NCI-H1092 (cell line): ENCODE measurements around the gene C1orf141.
"Not testable (repeated sequence)": the region's sequence is repeated elsewhere in the genome, so short reads cannot be mapped to it uniquely, and the experiment has no call there.

Experiments used
- DNase-seq: peaks from one replicate; lab custom pipeline; 2025; lab: John Stamatoyannopoulos, UW

Gene C1orf141

GRCh38 chr1:67142931-67143330 lies 8.2 kb upstream of the C1orf141 start:
- no peak for DNase-seq

DNA sequence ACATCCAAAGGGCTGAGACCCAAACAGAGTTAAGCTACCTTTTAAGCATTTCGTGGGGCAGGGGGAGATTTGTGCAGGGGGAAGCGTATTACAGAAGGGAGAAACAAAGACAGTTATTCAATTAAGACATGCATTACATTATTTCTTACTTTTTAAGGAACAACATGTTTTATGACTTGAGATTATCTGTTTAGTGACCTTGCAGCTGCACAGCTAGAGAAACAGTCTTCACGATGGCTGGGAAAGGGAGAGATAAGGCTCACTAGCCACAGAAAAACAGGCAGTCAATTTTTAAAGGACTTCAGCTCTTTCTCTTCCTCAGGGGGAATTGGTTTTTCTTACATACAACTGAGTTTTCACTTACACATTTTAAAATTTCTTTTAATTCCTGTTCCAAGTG lies 7.1 kb upstream of the C1orf141 start:
- DNase-seq = not testable (repeated sequence)

GRCh38 chr1:67140460-67140859 lies 5.7 kb upstream of the C1orf141 start:
- DNase-seq = no peak

DNA sequence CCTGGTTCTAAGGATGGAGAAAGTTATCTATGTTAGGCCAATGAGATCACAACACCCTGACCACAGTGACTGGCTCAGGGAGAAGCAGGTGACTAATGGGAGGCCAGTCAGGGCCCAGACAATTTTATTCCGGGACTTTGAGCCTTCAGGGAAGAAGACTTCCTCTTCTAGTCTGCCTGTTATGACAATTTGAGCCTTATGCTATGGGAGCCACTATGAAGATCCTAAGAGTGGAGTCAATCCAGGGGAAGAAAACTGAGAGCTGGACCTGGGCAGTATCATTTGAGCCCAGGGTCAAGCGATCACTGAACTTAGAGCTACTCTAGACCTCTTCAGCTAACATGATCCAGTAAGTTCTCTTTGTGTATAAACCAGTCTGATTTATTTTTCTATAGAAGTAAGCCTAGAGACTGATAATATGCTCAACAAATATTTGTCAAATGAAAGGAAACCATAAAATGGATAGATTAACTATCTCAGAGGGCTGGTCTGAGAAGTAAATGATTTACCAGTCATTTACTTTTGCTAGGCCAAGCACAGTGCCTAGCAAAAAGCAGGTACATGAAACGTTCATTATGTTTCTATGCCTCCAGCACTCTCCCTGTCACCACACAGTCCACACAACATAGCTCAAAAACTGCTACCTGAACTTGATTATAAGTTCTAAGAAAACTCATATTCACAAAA lies 4.2 kb upstream of the C1orf141 start:
- DNase-seq = no peak

GRCh38 chr1:67137307-67137753 lies 2.6 kb upstream of the C1orf141 start:
- DNase-seq = no peak

DNA sequence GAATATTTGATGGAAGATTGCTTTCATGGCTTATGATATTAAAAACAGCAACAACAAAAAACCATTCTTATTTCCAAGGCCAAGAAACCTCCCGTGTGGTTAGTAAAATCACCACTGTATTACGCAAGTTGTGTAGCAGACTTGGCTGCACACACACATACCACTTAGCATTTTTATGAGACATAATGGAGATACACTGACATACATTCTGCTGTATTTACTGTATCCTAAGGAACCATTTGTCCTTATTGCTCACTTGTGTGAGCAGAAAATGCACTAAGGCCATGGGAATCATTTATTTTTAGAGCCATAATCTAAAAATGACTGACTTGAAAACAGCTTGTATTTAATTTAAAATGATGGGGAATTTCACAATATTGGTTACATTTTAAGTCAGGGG lies 584 bp upstream of the C1orf141 start:
- no peak for DNase-seq

- no peak for DNase-seq
Measured at GRCh38 chr1:67133177-67133576, 1.6 kb downstream of the C1orf141 start.

DNA sequence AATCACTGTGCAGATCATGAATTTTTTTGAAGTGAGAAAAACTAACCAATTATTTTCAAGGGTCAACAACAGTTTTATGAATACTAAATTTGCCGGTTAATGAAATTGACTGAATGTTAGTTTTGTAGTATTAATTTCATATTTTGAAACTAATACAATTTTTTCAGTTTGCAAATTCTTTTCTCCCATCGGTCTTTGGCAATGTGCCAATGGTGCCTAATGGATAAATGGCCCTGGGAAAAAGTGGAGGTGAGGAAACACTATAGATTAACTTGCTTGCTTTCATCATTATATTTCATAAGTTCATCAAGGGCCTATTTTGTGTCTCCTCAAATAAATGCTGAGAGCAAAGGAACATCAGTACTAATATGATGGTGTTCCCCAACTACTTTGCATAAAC lies 4.1 kb downstream of the C1orf141 start:
- DNase-seq = no peak

- no peak for DNase-seq
Measured at GRCh38 chr1:67126974-67127373, 7.8 kb downstream of the C1orf141 start.

GRCh38 chr1:67126111-67126746 lies 8.5 kb downstream of the C1orf141 start:
- DNase-seq = no peak

- no peak for DNase-seq
Measured at GRCh38 chr1:67124455-67124854, 10.3 kb downstream of the C1orf141 start.

GRCh38 chr1:67120855-67121619 lies 13.7 kb downstream of the C1orf141 start:
- DNase-seq = no peak

- no peak for DNase-seq
Measured at GRCh38 chr1:67118646-67119045, 16.1 kb downstream of the C1orf141 start.

DNA sequence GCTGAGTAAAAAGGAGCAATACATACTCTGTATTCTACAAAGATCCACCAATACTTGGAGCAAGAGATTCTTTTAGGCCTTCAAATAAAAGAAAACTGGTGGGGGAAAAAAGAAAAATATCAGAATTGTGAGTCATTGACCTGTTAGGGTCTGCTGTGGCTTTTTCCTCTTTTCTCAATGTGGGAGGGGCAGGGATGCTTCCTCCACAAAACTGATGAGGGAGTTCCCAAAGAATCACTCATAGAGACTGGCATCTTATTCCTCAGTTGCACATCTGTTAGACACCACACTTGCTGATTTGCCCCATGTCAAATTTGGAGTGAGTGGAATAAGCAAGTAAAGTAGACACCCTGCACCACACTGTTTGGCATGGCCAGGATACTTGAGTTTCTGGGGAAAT lies 16.6 kb downstream of the C1orf141 start:
- DNase-seq = no peak

DNA sequence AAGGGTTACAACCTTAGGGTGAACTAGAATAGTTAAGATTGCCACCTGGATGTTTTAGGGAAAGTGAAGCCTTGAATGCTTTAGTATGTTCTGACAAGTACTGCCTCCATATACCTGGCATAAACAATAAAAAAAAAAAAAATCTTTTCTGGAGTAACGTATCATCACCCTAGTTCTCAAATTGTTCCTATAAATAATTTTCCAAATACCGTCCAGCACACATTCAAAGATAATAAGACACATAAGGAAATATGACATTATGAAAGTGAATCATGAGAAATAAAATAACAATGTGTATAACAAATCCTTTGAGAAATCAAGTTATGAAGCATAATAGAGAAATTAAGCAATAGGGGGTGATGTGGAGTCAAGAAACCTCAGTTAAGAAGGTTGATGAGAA lies 20.6 kb downstream of the C1orf141 start:
- no peak for DNase-seq

GRCh38 chr1:67110352-67110751 lies 24.4 kb downstream of the C1orf141 start:
- DNase-seq = no peak

DNA sequence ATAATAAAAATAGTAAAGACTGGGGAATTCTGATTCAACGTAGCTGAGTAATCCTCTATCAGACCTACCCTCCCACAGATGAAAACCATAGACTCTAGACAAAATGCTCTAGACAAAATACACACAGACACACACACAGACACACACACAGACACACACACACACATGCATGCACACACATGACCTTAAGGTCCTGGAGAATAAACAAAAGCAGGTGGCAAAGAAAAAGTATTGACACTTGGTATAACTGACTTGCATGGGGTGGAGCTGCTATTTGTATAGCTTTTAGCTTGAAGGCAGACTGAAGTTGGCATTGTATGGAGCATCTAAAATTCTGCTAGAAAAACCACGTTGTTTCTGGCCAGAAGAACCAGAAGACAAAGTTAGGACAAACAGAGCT lies 29.3 kb downstream of the C1orf141 start:
- DNase-seq = no peak

DNA sequence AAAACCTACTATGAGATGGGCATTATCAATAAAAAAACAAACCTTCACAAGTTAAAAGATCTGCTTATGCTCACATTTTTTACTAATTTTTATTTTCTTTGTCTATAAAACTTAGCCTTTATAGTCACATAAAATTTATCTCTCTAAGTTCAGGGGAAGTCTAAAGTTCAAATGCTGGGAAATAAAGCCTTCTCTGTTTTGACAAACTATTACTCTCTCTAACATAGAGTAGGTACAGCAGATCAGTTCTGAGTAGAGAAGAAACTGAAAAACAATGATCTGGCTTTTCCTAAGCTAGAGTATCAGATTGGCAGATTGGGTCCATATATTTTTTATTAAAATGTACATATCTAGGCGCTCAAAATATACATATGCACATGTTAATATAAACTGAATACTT lies 31.2 kb downstream of the C1orf141 start:
- no peak for DNase-seq

- no peak for DNase-seq
Measured at GRCh38 chr1:67100833-67101232, 33.9 kb downstream of the C1orf141 start.

- no peak for DNase-seq
Measured at GRCh38 chr1:67097305-67097704, 37.5 kb downstream of the C1orf141 start.

DNA sequence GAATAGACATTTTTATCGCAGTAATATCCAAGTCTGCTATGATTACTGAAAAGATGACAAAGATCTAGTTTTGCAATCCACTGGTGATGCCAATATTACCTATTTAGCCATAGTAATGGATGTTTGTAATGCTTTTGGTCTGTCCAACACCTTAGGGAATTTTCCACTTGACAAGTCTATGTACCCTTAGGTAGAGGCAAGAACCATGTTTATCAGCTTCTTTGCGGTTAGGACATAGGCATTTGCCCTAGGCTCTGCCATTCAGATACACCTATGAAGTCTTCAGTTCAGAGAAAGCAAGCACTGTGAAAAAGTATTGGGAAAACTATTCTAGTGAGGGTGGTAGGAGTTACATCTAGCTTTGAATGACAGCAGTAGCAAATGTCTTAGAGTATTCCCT lies 40.6 kb downstream of the C1orf141 start:
- no peak for DNase-seq

DNA sequence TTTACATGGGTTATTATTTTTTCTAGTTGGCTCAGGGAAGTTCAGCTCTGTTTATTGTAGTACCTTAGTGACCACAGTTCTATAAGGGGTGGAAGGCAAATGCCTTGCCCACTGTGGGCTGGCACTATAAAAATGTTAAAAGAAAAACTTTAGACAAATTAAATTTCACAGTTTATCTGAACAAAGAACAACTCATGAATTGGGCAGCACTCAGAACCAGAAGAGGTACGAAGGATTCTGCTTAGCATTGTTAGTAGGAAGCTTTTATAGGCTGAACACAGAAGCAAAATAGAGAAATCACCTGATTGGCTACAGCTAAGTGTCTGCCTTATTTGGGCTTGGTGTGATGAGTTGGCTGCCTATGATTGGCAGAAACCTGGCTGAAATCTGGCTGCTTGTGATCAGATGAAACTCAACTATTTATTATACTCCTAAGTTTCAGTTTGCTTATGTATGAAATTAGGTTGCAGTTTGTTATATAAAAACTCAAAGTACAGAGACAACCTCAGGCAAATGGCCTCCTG lies 45.0 kb downstream of the C1orf141 start:
- no peak for DNase-seq

DNA sequence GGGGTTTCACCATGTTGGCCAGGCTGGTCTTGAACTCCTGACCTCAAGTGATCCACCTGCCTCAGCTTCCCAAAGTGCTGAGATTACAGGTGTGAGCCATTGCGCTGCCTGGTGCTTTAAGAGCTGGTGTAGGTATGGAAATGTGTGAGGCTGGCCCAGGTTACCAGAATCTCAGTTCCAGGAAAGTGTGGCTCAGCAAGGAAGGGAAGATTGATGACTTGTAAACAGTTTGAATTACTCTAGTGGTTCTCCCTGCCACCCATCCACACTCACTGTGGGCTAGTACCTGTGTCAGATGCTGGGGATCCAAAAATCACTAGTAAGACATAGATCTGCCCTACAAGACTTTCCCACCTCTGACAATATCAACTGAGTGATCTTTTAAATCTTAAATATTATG lies 46.3 kb downstream of the C1orf141 start:
- no peak for DNase-seq
